Measurements from ENCODE around the gene ROCK2.

GRCh38 chr2:11314487-11314886 lies 29.9 kb downstream of the ROCK2 start:
- no peak for TF ChIP-seq GATA2 (IDR thresholded peaks at IDR 0.05; ENCODE audit: low read depth, low read length)
- TF ChIP-seq GATA3 (IDR thresholded peaks at IDR 0.05; ENCODE audit: low read depth, low read length), result no peak
